Natural killer cell treated with Interleukin-12 subunit alpha and Interleukin-12 subunit beta and Interleukin-15 and Interleukin-18, amount 100 ng/mL, for 72 hours (primary cell): Measurements from ENCODE around the gene DCDC2. TPM values are rescaled to one million over a fixed set of nuclear protein-coding genes. Genes with fewer than 3 reads are reported as not detected.
"Not testable (repeated sequence)": the region's sequence is repeated elsewhere in the genome, so short reads cannot be mapped to it uniquely, and the experiment has no call there.

Experiments
- ATAC-seq, 2 donors: fragments of 150-1000 bp; cut with Tn5 transposase in 1 of 2; sonication (Bioruptor Pico), chemical (Tn5 transposase) in 1 of 2; 2 replicates each; pipeline ENCODE4 v1.10.0; 2021
- DNase-seq: peaks from one replicate; pipeline ENCODE4 v3.0.0; 2022; ENCODE audit warnings: low spot score
- H3K27ac Mint-ChIP-seq, 2 donors: 1 replicate in 1 of 2; 2 replicates in 1 of 2; pipeline ENCODE4 v1.8.0; 2022; ENCODE audit warnings: mixed read lengths in 2 of 2, mild to moderate bottlenecking in 1 of 2, moderate library complexity in 1 of 2
- H3K27me3 Mint-ChIP-seq, 2 donors: 1 replicate in 1 of 2; 2 replicates in 1 of 2; pipeline ENCODE4 v1.8.0; 2022; ENCODE audit warnings: mixed read lengths in 2 of 2
- H3K36me3 Mint-ChIP-seq: one replicate; pipeline ENCODE4 v1.8.0; 2022; ENCODE audit warnings: mixed read lengths
- H3K4me1 Mint-ChIP-seq, 2 donors: 1 replicate in 1 of 2; 2 replicates in 1 of 2; pipeline ENCODE4 v1.8.0; 2022; ENCODE audit warnings: low read depth in 2 of 2, mixed read lengths in 2 of 2, mild to moderate bottlenecking in 1 of 2
- H3K4me3 Mint-ChIP-seq: one replicate; pipeline ENCODE4 v1.8.0; 2022; ENCODE audit warnings: mixed read lengths
- H3K9me3 Mint-ChIP-seq: 2 replicates; pipeline ENCODE4 v1.8.0; 2022; ENCODE audit warnings: mixed read lengths
- total RNA-seq, 2 donors: library from RNA; stranded (reverse); gene quantifications; one replicate each; pipeline ENCODE4 v1.2.3, GENCODE V29; 2022

DCDC2 gene
- total RNA-seq, 2 donors from 2014 or later = not detected

- no peak for ATAC-seq
- Mint-ChIP-seq H3K36me3 (no peaks in the 10 kb centered on the region), H3K4me1 (no peaks in the 10 kb centered on the region), H3K4me3 (no peak overlapping the region), H3K27me3 (peaks cover 0 to 7% of the 10 kb centered on the region in 2 donors), H3K27ac (no peak overlapping the region), H3K9me3 (peaks cover 7% of the 10 kb centered on the region)
- DNase-seq = no peak
These were observed 211.0 kb downstream of the DCDC2 start for GRCh38 chr6:24146871-24147270.

GRCh38 chr6:24145690-24146131, 212.1 kb downstream of the DCDC2 start:
- Mint-ChIP-seq H3K27ac (no peak overlapping the region), H3K9me3 (peaks cover under 1% of the 10 kb centered on the region), H3K4me3 (no peak overlapping the region), H3K27me3 (peaks cover 0 to 13% of the 10 kb centered on the region in 2 donors), H3K36me3 (no peaks in the 10 kb centered on the region), H3K4me1 (no peaks in the 10 kb centered on the region)
- ATAC-seq (no peak), DNase-seq (no peak)

GRCh38 chr6:24142733-24143132, 215.1 kb downstream of the DCDC2 start:
- not testable (repeated sequence) for H3K4me3 Mint-ChIP-seq, H3K27ac Mint-ChIP-seq, H3K36me3 Mint-ChIP-seq, H3K9me3 Mint-ChIP-seq, ATAC-seq, DNase-seq, H3K4me1 Mint-ChIP-seq
- peaks cover 0 to 13% of the 10 kb centered on the region in 2 donors for H3K27me3 Mint-ChIP-seq

GRCh38 chr6:24140591-24140990, 217.3 kb downstream of the DCDC2 start:
- H3K4me1 Mint-ChIP-seq = no peaks in the 10 kb centered on the region
- peaks cover 4% of the 10 kb centered on the region for H3K9me3 Mint-ChIP-seq
- H3K4me3 Mint-ChIP-seq = no peak overlapping the region
- H3K27ac Mint-ChIP-seq = no peak overlapping the region
- H3K36me3 Mint-ChIP-seq = no peaks in the 10 kb centered on the region
- peaks cover 0 to 6% of the 10 kb centered on the region in 2 donors for H3K27me3 Mint-ChIP-seq
- no peak for DNase-seq
- ATAC-seq = no peak

- no peaks in the 10 kb centered on the region for H3K4me1 Mint-ChIP-seq
- no peak overlapping the region for H3K4me3 Mint-ChIP-seq
- DNase-seq (no peak), ATAC-seq (no peak)
- H3K9me3 Mint-ChIP-seq = peaks cover 10% of the 10 kb centered on the region
- H3K27me3 Mint-ChIP-seq = peaks cover 0 to 6% of the 10 kb centered on the region in 2 donors
- H3K36me3 Mint-ChIP-seq = no peaks in the 10 kb centered on the region
- H3K27ac Mint-ChIP-seq = no peak overlapping the region
These were observed 218.2 kb downstream of the DCDC2 start for GRCh38 chr6:24139639-24140038.

- DNase-seq (no peak), ATAC-seq (no peak)
- Mint-ChIP-seq H3K4me1 (no peaks in the 10 kb centered on the region), H3K27me3 (peaks cover 0 to 6% of the 10 kb centered on the region in 2 donors), H3K27ac (no peak overlapping the region), H3K36me3 (no peaks in the 10 kb centered on the region), H3K4me3 (no peak overlapping the region), H3K9me3 (peaks cover 13% of the 10 kb centered on the region)
These were observed 218.8 kb downstream of the DCDC2 start for GRCh38 chr6:24139080-24139479.

- H3K9me3 Mint-ChIP-seq = peaks cover 15% of the 10 kb centered on the region
- no peak overlapping the region for H3K4me3 Mint-ChIP-seq
- ATAC-seq (no peak), DNase-seq (no peak)
- H3K4me1 Mint-ChIP-seq = no peaks in the 10 kb centered on the region
- no peaks in the 10 kb centered on the region for H3K27me3 Mint-ChIP-seq
- no peak overlapping the region for H3K27ac Mint-ChIP-seq
- H3K36me3 Mint-ChIP-seq = no peaks in the 10 kb centered on the region
These were observed 226.1 kb downstream of the DCDC2 start for GRCh38 chr6:24131751-24132150.

GRCh38 chr6:24127316-24127715, 230.5 kb downstream of the DCDC2 start:
- H3K4me1 Mint-ChIP-seq = no peaks in the 10 kb centered on the region

GRCh38 chr6:24126586-24127192, 231.2 kb downstream of the DCDC2 start:
- peaks cover 0 to 3% of the 10 kb centered on the region in 2 donors for H3K27me3 Mint-ChIP-seq
- H3K36me3 Mint-ChIP-seq = no peaks in the 10 kb centered on the region
- ATAC-seq (no peak), DNase-seq (no peak)
- no peaks in the 10 kb centered on the region for H3K4me1 Mint-ChIP-seq
- no peak overlapping the region for H3K27ac Mint-ChIP-seq
- H3K4me3 Mint-ChIP-seq = no peak overlapping the region
- peaks cover 10% of the 10 kb centered on the region for H3K9me3 Mint-ChIP-seq

More at GRCh38 chr6:24127316-24127715, 230.5 kb downstream of the DCDC2 start:
- no peak overlapping the region for H3K27ac Mint-ChIP-seq
- no peak overlapping the region for H3K4me3 Mint-ChIP-seq
- ATAC-seq = no peak
- H3K9me3 Mint-ChIP-seq = peaks cover 10% of the 10 kb centered on the region
- DNase-seq = no peak
- H3K36me3 Mint-ChIP-seq = no peaks in the 10 kb centered on the region
- H3K27me3 Mint-ChIP-seq = peaks cover 0 to 3% of the 10 kb centered on the region in 2 donors

- DNase-seq = no peak
- H3K4me1 Mint-ChIP-seq = no peaks in the 10 kb centered on the region
- ATAC-seq = peak in 1 of 2 donors; percentile 27
- no peak within 1 kb of the TSS for H3K27ac Mint-ChIP-seq
- H3K4me3 Mint-ChIP-seq = no peak within 1 kb of the TSS
- peaks cover 10% of the 10 kb centered on the region for H3K9me3 Mint-ChIP-seq
- H3K36me3 Mint-ChIP-seq = no peaks in the 10 kb centered on the region
- H3K27me3 Mint-ChIP-seq = peaks cover 0 to 3% of the 10 kb centered on the region in 2 donors
These were observed 231.9 kb downstream of the DCDC2 start, which contains the start of gene NRSN1 for GRCh38 chr6:24125980-24126379. TSS of gene NRSN1 (plus strand) at chr6:24126215. CDS start at chr6:24134328, 8,113 bp downstream.

- ATAC-seq = no peak
- H3K9me3 Mint-ChIP-seq = peaks cover 4% of the 10 kb centered on the region
- no peak overlapping the region for H3K27ac Mint-ChIP-seq
- H3K27me3 Mint-ChIP-seq = peaks cover 0 to 3% of the 10 kb centered on the region in 2 donors
- no peaks in the 10 kb centered on the region for H3K4me1 Mint-ChIP-seq
- H3K4me3 Mint-ChIP-seq = no peak overlapping the region
- DNase-seq = no peak
- H3K36me3 Mint-ChIP-seq = no peaks in the 10 kb centered on the region
These were observed 235.7 kb downstream of the DCDC2 start for GRCh38 chr6:24122139-24122538.

Other genes starting within 250 kb of the DCDC2 start
- gene NRSN1, start 231.8 kb downstream of the DCDC2 start, total RNA-seq = not detected
- gene MRS2, start 44.9 kb upstream of the DCDC2 start, total RNA-seq = 10 to 100 TPM; 22.5 to 36.7 TPM
- under 1 TPM; 0.45 to 0.81 TPM for gene GPLD1, start 131.5 kb upstream of the DCDC2 start, total RNA-seq
- gene ALDH5A1, start 136.9 kb upstream of the DCDC2 start, total RNA-seq = 1 to 10 TPM; 2.3 to 3.1 TPM